DND-41 (cell line): Measurements from ENCODE around the gene KRTAP23-1.

Experiments used
- ATAC-seq: fragments of 200-7000 bp; cut with Tn5 transposase; 3 replicates; pipeline ENCODE4 v1.9.1; 2021; ENCODE audit warnings: low read depth; ENCODE audit not compliant: insufficient read depth
- DNase-seq: peaks from one replicate; pipeline ENCODE4 v3.0.0-alpha.2; 2020
- H2AFZ ChIP-seq: 2 replicates; pipeline ENCODE4 v1.6.0; 2012; ENCODE audit warnings: low read depth, low read length
- H3K27ac ChIP-seq: 2 replicates; pipeline ENCODE4 v1.5.1; 2012; ENCODE audit warnings: low read length, inconsistent platforms
- H3K27me3 ChIP-seq: fragments of 200-600 bp; sonication (generic); 2 replicates; pipeline ENCODE4 v1.6.0; 2012; ENCODE audit warnings: low read length, mild to moderate bottlenecking, inconsistent platforms; ENCODE audit not compliant: insufficient read depth, poor library complexity
- H3K36me3 ChIP-seq: 2 replicates; pipeline ENCODE4 v1.5.1; 2012; ENCODE audit warnings: low read length, inconsistent platforms; ENCODE audit not compliant: insufficient read depth
- H3K4me1 ChIP-seq: 2 replicates; pipeline ENCODE4 v1.5.1; 2012; ENCODE audit warnings: mild to moderate bottlenecking, low read length; ENCODE audit not compliant: insufficient read depth
- H3K4me2 ChIP-seq: 2 replicates; pipeline ENCODE4 v1.6.0; 2012; ENCODE audit warnings: mild to moderate bottlenecking, moderate library complexity, low read length, inconsistent platforms; ENCODE audit not compliant: insufficient read depth
- H3K4me3 ChIP-seq, 2 experiments: fragments of 200-600 bp in 1 of 2; shearing (Covaris generic) in 1 of 2; 2 replicates each; pipeline ENCODE4 v1.5.1; 2012 to 2016; ENCODE audit warnings: inconsistent platforms in 2 of 2, low read length in 2 of 2, mild to moderate bottlenecking in 2 of 2, low read depth in 1 of 2, moderate library complexity in 1 of 2
- H3K79me2 ChIP-seq: 2 replicates; pipeline ENCODE4 v1.6.0; 2012; ENCODE audit warnings: low read length, inconsistent platforms; ENCODE audit not compliant: insufficient read depth
- H3K9ac ChIP-seq: 2 replicates; pipeline ENCODE4 v1.6.0; 2012; ENCODE audit warnings: low read depth, mild to moderate bottlenecking, inconsistent platforms, low read length, moderate library complexity
- H3K9me3 ChIP-seq: 2 replicates; pipeline ENCODE4 v1.5.1; 2012; ENCODE audit warnings: low read length, moderate library complexity, mild to moderate bottlenecking, inconsistent platforms; ENCODE audit not compliant: insufficient read depth, severe bottlenecking
- H4K20me1 ChIP-seq: 2 replicates; pipeline ENCODE4 v1.6.0; 2012; ENCODE audit warnings: low read length; ENCODE audit not compliant: insufficient read depth
- EZH2 ChIP-seq: IDR thresholded peaks from 3 replicates; pipeline ENCODE4 v1.6.1; 2012; ENCODE audit warnings: borderline replicate concordance, low read depth, mild to moderate bottlenecking, moderate library complexity, low read length, inconsistent platforms; ENCODE audit not compliant: severe bottlenecking
- TF ChIP-seq, protein P1 (sequence below): IDR thresholded peaks from 2 replicates; pipeline ENCODE4 v1.5.1; 2012; ENCODE audit warnings: borderline replicate concordance, low read length, moderate library complexity, mild to moderate bottlenecking; ENCODE audit not compliant: poor library complexity, severe bottlenecking; ENCODE audit errors: extremely low read depth

The KRTAP23-1 gene, protein sequence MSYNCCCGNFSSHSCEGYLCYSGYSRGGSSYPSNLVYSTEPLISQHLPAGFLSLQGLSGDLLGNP

DNA sequence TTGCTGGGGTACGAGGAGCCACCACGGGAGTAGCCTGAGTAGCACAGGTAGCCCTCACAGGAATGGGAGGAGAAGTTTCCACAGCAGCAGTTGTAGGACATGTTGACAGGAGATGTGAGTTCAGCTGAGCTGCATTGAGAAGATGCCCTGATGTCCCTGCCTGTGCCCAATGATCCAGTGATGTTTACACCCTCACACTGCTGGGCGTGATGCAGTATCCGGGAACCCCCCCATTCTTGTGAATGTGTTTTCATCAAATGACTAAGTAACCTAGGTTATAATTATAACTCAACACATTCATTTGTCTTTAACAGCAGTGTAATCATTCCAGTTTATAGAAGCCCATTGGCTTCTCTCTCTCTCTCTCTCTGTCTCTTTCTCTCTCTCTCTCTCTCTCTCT, at the start of gene KRTAP23-1:
Gene KRTAP23-1 (minus strand): TSS at position 101 of the 400 bp plus-strand sequence. CDS start 0 bp downstream, at position 101.
- no peaks in the 10 kb centered on the region for H3K4me1 ChIP-seq
- H4K20me1 ChIP-seq, result no peaks in the 10 kb centered on the region
- H3K9me3 ChIP-seq, result no peaks in the 10 kb centered on the region
- no peak within 1 kb of the TSS for H3K9ac ChIP-seq
- H3K27me3 ChIP-seq, result no peaks in the 10 kb centered on the region
- no peak for TF ChIP-seq EZH2
- TF ChIP-seq, protein P1, sequence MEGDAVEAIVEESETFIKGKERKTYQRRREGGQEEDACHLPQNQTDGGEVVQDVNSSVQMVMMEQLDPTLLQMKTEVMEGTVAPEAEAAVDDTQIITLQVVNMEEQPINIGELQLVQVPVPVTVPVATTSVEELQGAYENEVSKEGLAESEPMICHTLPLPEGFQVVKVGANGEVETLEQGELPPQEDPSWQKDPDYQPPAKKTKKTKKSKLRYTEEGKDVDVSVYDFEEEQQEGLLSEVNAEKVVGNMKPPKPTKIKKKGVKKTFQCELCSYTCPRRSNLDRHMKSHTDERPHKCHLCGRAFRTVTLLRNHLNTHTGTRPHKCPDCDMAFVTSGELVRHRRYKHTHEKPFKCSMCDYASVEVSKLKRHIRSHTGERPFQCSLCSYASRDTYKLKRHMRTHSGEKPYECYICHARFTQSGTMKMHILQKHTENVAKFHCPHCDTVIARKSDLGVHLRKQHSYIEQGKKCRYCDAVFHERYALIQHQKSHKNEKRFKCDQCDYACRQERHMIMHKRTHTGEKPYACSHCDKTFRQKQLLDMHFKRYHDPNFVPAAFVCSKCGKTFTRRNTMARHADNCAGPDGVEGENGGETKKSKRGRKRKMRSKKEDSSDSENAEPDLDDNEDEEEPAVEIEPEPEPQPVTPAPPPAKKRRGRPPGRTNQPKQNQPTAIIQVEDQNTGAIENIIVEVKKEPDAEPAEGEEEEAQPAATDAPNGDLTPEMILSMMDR, result no peak
- H2AFZ ChIP-seq, result no peak within 1 kb of the TSS
- ATAC-seq (no peak), DNase-seq (no peak)
- no peak within 1 kb of the TSS for H3K4me3 ChIP-seq
- H3K27ac ChIP-seq, result no peak within 1 kb of the TSS
- H3K79me2 ChIP-seq, result no peaks in the 10 kb centered on the region
- H3K4me2 ChIP-seq, result no peak within 1 kb of the TSS
- no peaks in the 10 kb centered on the region for H3K36me3 ChIP-seq

DNA sequence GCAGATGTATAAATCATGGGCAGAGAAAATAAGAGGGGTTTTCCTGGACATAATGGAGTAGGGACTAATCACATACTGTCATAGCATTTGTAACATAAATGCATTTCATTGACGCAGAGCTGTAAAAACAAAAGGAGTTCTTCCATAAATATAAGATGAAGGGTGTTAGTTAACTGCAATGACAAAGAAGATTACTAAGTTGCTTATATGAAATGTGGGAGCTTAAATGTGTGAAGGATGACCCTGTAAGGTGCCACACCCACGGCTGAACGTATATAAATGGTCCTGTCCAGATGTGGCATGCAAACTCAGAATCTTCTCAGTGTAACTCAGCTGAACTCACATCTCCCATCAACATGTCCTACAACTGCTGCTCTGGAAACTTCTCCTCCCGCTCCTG, 47.3 kb upstream of the KRTAP23-1 start, which contains the start of gene KRTAP13-1:
Gene KRTAP13-1 (plus strand): TSS at position 301 of the 400 bp plus-strand sequence. CDS start 56 bp downstream, at position 357.
- ATAC-seq (no peak), DNase-seq (no peak)
- Histone ChIP-seq H3K4me1 (no peaks in the 10 kb centered on the region), H3K9ac (no peak within 1 kb of the TSS), H3K79me2 (no peaks in the 10 kb centered on the region), H3K36me3 (no peaks in the 10 kb centered on the region), H3K27me3 (no peaks in the 10 kb centered on the region), H3K27ac (no peak within 1 kb of the TSS), H2AFZ (no peak within 1 kb of the TSS), H4K20me1 (no peaks in the 10 kb centered on the region), H3K4me3 (no peak within 1 kb of the TSS), H3K9me3 (no peaks in the 10 kb centered on the region), H3K4me2 (no peak within 1 kb of the TSS)
- TF ChIP-seq EZH2, result no peak
- TF ChIP-seq, protein P1, result no peak

DNA sequence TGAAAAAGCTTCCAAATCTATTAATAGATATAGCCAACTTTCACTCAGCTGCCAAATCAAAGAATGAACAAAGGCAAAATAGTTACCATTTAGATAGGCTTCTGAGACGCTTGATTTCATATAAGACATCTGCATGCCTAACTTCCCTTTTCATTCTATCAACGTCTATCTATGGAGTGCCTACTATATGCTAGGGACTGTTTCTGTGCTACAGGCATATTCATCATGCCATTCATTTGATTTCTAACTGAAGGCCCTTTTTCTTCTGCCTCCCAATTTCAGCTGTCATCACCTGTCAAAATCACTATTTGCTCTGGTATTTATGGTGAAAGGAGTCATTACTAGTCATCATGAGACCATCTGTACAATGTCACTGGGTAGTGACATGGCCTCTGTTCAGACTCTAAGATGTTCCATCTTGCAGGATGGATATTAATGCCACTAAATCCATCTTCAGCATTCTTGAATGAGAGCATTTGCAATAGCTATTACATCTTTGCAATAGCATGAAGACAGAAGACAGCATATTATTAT, 43.2 kb upstream of the KRTAP23-1 start:
- ATAC-seq (no peak), DNase-seq (no peak)
- no peaks in the 10 kb centered on the region for H3K79me2 ChIP-seq
- no peaks in the 10 kb centered on the region for H3K4me1 ChIP-seq
- no peak overlapping the region for H3K4me2 ChIP-seq
- H3K27me3 ChIP-seq, result no peaks in the 10 kb centered on the region
- no peaks in the 10 kb centered on the region for H4K20me1 ChIP-seq
- no peaks in the 10 kb centered on the region for H3K36me3 ChIP-seq
- no peak overlapping the region for H3K4me3 ChIP-seq
- no peak overlapping the region for H3K9ac ChIP-seq
- H3K27ac ChIP-seq, result no peak overlapping the region
- TF ChIP-seq, protein P1, result no peak
- no peak for TF ChIP-seq EZH2
- H2AFZ ChIP-seq, result no peak overlapping the region
- no peaks in the 10 kb centered on the region for H3K9me3 ChIP-seq
